NCI-H345 treated with DMSO at 0.1 percent for 48 hours (cell line): ENCODE measurements around the gene OXTR.
A peak's percentile ranks its signal among the peaks of the same experiment; 100 is the strongest.

ENCODE experiments used
- DNase-seq: peaks from one replicate; lab custom pipeline; 2025; ENCODE audit not compliant: unreplicated experiment; lab: John Stamatoyannopoulos, UW

OXTR gene

GRCh38 chr3:8767667-8768363 lies 1.6 kb downstream of the OXTR start:
- peak; percentile 44 for DNase-seq

GRCh38 chr3:8767256-8767666 lies 2.2 kb downstream of the OXTR start:
- DNase-seq = no peak

- DNase-seq = no peak
Observed at GRCh38 chr3:8766148-8766547, 3.3 kb downstream of the OXTR start.

- no peak for DNase-seq
Observed at GRCh38 chr3:8765528-8765927, 3.9 kb downstream of the OXTR start.

GRCh38 chr3:8764528-8764927 lies 4.9 kb downstream of the OXTR start:
- no peak for DNase-seq

- DNase-seq = no peak
Observed at GRCh38 chr3:8762607-8763377, 6.6 kb downstream of the OXTR start.

GRCh38 chr3:8761866-8762265 lies 7.5 kb downstream of the OXTR start:
- no peak for DNase-seq

- no peak for DNase-seq
Observed at GRCh38 chr3:8760506-8760905, 8.9 kb downstream of the OXTR start.

- DNase-seq = no peak
Observed at GRCh38 chr3:8760091-8760490, 9.3 kb downstream of the OXTR start.

- DNase-seq = no peak
Observed at GRCh38 chr3:8759038-8759707, 10.2 kb downstream of the OXTR start.

GRCh38 chr3:8757551-8758518 lies 11.6 kb downstream of the OXTR start:
- DNase-seq = no peak

GRCh38 chr3:8756671-8757070 lies 12.7 kb downstream of the OXTR start:
- DNase-seq = no peak

- DNase-seq = no peak
Observed at GRCh38 chr3:8755564-8756237, 13.7 kb downstream of the OXTR start.

GRCh38 chr3:8755097-8755496 lies 14.3 kb downstream of the OXTR start:
- no peak for DNase-seq

- DNase-seq = no peak
Observed at GRCh38 chr3:8752832-8753231, 16.6 kb downstream of the OXTR start.

- DNase-seq = no peak
Observed at GRCh38 chr3:8749316-8749715, 20.1 kb downstream of the OXTR start.

- no peak for DNase-seq
Observed at GRCh38 chr3:8746780-8747345, 22.6 kb downstream of the OXTR start.

- DNase-seq = no peak
Observed at GRCh38 chr3:8745619-8746370, 23.6 kb downstream of the OXTR start.

- no peak for DNase-seq
Observed at GRCh38 chr3:8743911-8744310, 25.5 kb downstream of the OXTR start.
